GM18867 (cell line): Measurements from ENCODE around the gene RBMS3.
A peak's percentile ranks its signal among the peaks of the same experiment; 100 is the strongest.
"Not testable (repeated sequence)": the region's sequence is repeated elsewhere in the genome, so short reads cannot be mapped to it uniquely, and the experiment has no call there.

Experiments used
- ATAC-seq: cut with Tn5 transposase; IDR thresholded peaks from one replicate; pipeline ENCODE4 v1.9.1; 2021; ENCODE audit warnings: mild to moderate bottlenecking, moderate library complexity; ENCODE audit not compliant: unreplicated experiment

RBMS3 gene

GRCh38 chr3:29382409-29382808 lies 101.5 kb downstream of the RBMS3 start:
- ATAC-seq = no peak

- ATAC-seq = no peak
Measured at GRCh38 chr3:29382845-29383244, 102.0 kb downstream of the RBMS3 start.

GRCh38 chr3:29384640-29385039 lies 103.8 kb downstream of the RBMS3 start:
- no peak for ATAC-seq

- no peak for ATAC-seq
Measured at GRCh38 chr3:29385046-29385830, 104.4 kb downstream of the RBMS3 start.

- no peak for ATAC-seq
Measured at GRCh38 chr3:29389362-29389761, 108.5 kb downstream of the RBMS3 start.

- no peak for ATAC-seq
Measured at GRCh38 chr3:29392625-29393388, 111.9 kb downstream of the RBMS3 start.

GRCh38 chr3:29393946-29394345 lies 113.1 kb downstream of the RBMS3 start:
- not testable (repeated sequence) for ATAC-seq

- no peak for ATAC-seq
Measured at GRCh38 chr3:29397406-29397805, 116.5 kb downstream of the RBMS3 start.

GRCh38 chr3:29398787-29399186 lies 117.9 kb downstream of the RBMS3 start:
- no peak for ATAC-seq

- no peak for ATAC-seq
Measured at GRCh38 chr3:29406291-29406832, 125.5 kb downstream of the RBMS3 start.

- no peak for ATAC-seq
Measured at GRCh38 chr3:29408676-29409075, 127.8 kb downstream of the RBMS3 start.

- ATAC-seq = no peak
Measured at GRCh38 chr3:29409409-29409808, 128.5 kb downstream of the RBMS3 start.

GRCh38 chr3:29410220-29410619 lies 129.3 kb downstream of the RBMS3 start:
- ATAC-seq = peak; percentile 62

GRCh38 chr3:29410660-29411405 lies 130.0 kb downstream of the RBMS3 start:
- ATAC-seq = no peak

- ATAC-seq = peak; percentile 63
Measured at GRCh38 chr3:29412110-29412509, 131.2 kb downstream of the RBMS3 start.

GRCh38 chr3:29414468-29415224 lies 133.8 kb downstream of the RBMS3 start:
- ATAC-seq = no peak

- no peak for ATAC-seq
Measured at GRCh38 chr3:29415482-29416223, 134.8 kb downstream of the RBMS3 start.

GRCh38 chr3:29416514-29416913 lies 135.6 kb downstream of the RBMS3 start:
- no peak for ATAC-seq

- ATAC-seq = no peak
Measured at GRCh38 chr3:29420106-29420505, 139.2 kb downstream of the RBMS3 start.
